SK-N-MC (cell line): ENCODE results near the gene DNAJC17.

Experiments
- DNase-seq: peaks from one replicate; pipeline ENCODE4 v3.0.0-alpha.2; 2011; ENCODE audit warnings: low read depth, low spot score
- H3K27ac ChIP-seq: fragments of 200-600 bp; sonication (generic); 2 replicates; pipeline ENCODE4 v1.5.1; 2016; ENCODE audit warnings: mixed run types
- H3K36me3 ChIP-seq: fragments of 200-600 bp; sonication (generic); 2 replicates; pipeline ENCODE4 v1.6.1; 2017; ENCODE audit warnings: antibody characterized with exemption, low read length, mixed read lengths; ENCODE audit not compliant: insufficient read depth
- H3K4me3 ChIP-seq: fragments of 200-600 bp; sonication (generic); 2 replicates; pipeline ENCODE4 v1.5.1; 2016
- H3K9ac ChIP-seq: fragments of 200-600 bp; sonication (generic); 2 replicates; pipeline ENCODE4 v1.8.0; 2017; ENCODE audit warnings: mixed run types, mixed read lengths; ENCODE audit not compliant: insufficient read length
- H3K9me3 ChIP-seq: fragments of 200-600 bp; sonication (generic); 2 replicates; pipeline ENCODE4 v1.6.1; 2017; ENCODE audit warnings: low read depth, mild to moderate bottlenecking, antibody characterized with exemption, low read length, moderate library complexity, mixed read lengths
- EZH2 ChIP-seq: fragments of 200-600 bp; sonication (generic); IDR thresholded peaks from one replicate; pipeline ENCODE4 v1.6.1; 2017; ENCODE audit warnings: antibody characterized with exemption
- FOXP2 ChIP-seq: optimal IDR thresholded peaks from 2 replicates; pipeline ENCODE3; 2011; ENCODE audit warnings: mild to moderate bottlenecking, moderate library complexity; ENCODE audit not compliant: insufficient read depth; ENCODE audit errors: extremely low read length, control extremely low read depth
- POLR2AphosphoS5 ChIP-seq: IDR thresholded peaks from 2 replicates; pipeline ENCODE4 v1.6.1; 2012; ENCODE audit warnings: mild to moderate bottlenecking, low read depth, low read length, borderline replicate concordance

The DNAJC17 gene

GRCh38 chr15:40803688-40804087 lies 3.6 kb downstream of the DNAJC17 start:
- TF ChIP-seq POLR2AphosphoS5 (no peak), EZH2 (no peak), FOXP2 (no peak)
- Histone ChIP-seq H3K4me3 (no peak overlapping the region), H3K27ac (no peak overlapping the region), H3K36me3 (no peaks in the 10 kb centered on the region), H3K9me3 (no peaks in the 10 kb centered on the region), H3K9ac (no peak overlapping the region)
- no peak for DNase-seq

GRCh38 chr15:40803076-40803475 lies 4.2 kb downstream of the DNAJC17 start:
- no peak for TF ChIP-seq POLR2AphosphoS5

GRCh38 chr15:40799523-40799922 lies 7.8 kb downstream of the DNAJC17 start:
- DNase-seq = no peak
- TF ChIP-seq FOXP2 (no peak), POLR2AphosphoS5 (no peak), EZH2 (no peak)
- H3K36me3 ChIP-seq = no peaks in the 10 kb centered on the region
- no peak overlapping the region for H3K9ac ChIP-seq
- H3K27ac ChIP-seq = no peak overlapping the region
- no peaks in the 10 kb centered on the region for H3K9me3 ChIP-seq
- H3K4me3 ChIP-seq = no peak overlapping the region

More at GRCh38 chr15:40803076-40803475, 4.2 kb downstream of the DNAJC17 start:
- no peaks in the 10 kb centered on the region for H3K9me3 ChIP-seq
- no peaks in the 10 kb centered on the region for H3K36me3 ChIP-seq
- no peak overlapping the region for H3K27ac ChIP-seq
- DNase-seq = no peak
- no peak overlapping the region for H3K4me3 ChIP-seq
- H3K9ac ChIP-seq = no peak overlapping the region

- H3K36me3 ChIP-seq = 0 out of 2 replicates have a peak, but pooled peaks cover 5% of the 10 kb centered on the region
- no peak for DNase-seq
- TF ChIP-seq POLR2AphosphoS5 (no peak), FOXP2 (no peak), EZH2 (no peak)
- H3K9ac ChIP-seq = no peak overlapping the region
- H3K4me3 ChIP-seq = no peak overlapping the region
- H3K27ac ChIP-seq = 0 out of 2 replicates have a peak overlapping the region, but pooled peaks have one; percentile 26
- H3K9me3 ChIP-seq = no peaks in the 10 kb centered on the region
Observed at GRCh38 chr15:40796512-40796911, 10.8 kb downstream of the DNAJC17 start.

GRCh38 chr15:40796041-40796440 lies 11.2 kb downstream of the DNAJC17 start:
- 0 out of 2 replicates have a peak overlapping the region, but pooled peaks have one; percentile 26 for H3K27ac ChIP-seq
- no peaks in the 10 kb centered on the region for H3K9me3 ChIP-seq
- DNase-seq = no peak
- H3K36me3 ChIP-seq = 0 out of 2 replicates have a peak, but pooled peaks cover 5% of the 10 kb centered on the region
- no peak overlapping the region for H3K9ac ChIP-seq
- TF ChIP-seq POLR2AphosphoS5 = no peak
- H3K4me3 ChIP-seq = no peak overlapping the region

GRCh38 chr15:40793216-40793989 lies 13.9 kb downstream of the DNAJC17 start:
- Histone ChIP-seq H3K9ac (no peak overlapping the region), H3K4me3 (no peak overlapping the region), H3K27ac (no peak overlapping the region), H3K36me3 (0 out of 2 replicates have a peak, but pooled peaks cover 5% of the 10 kb centered on the region), H3K9me3 (no peaks in the 10 kb centered on the region)
- DNase-seq = no peak
- TF ChIP-seq POLR2AphosphoS5 (no peak), EZH2 (no peak), FOXP2 (no peak)

- no peak overlapping the region for H3K9ac ChIP-seq
Observed at GRCh38 chr15:40792394-40792793, 14.9 kb downstream of the DNAJC17 start.

GRCh38 chr15:40790718-40791117 lies 16.6 kb downstream of the DNAJC17 start:
- Histone ChIP-seq H3K27ac (no peak overlapping the region), H3K36me3 (0 out of 2 replicates have a peak, but pooled peaks cover 5% of the 10 kb centered on the region), H3K4me3 (no peak overlapping the region), H3K9ac (no peak overlapping the region), H3K9me3 (no peaks in the 10 kb centered on the region)
- DNase-seq = no peak
- TF ChIP-seq EZH2 = no peak
- TF ChIP-seq POLR2AphosphoS5 = no peak
- TF ChIP-seq FOXP2 = no peak

More at GRCh38 chr15:40792394-40792793, 14.9 kb downstream of the DNAJC17 start:
- H3K36me3 ChIP-seq = 0 out of 2 replicates have a peak, but pooled peaks cover 5% of the 10 kb centered on the region
- no peak overlapping the region for H3K27ac ChIP-seq
- H3K9me3 ChIP-seq = no peaks in the 10 kb centered on the region
- H3K4me3 ChIP-seq = no peak overlapping the region
- no peak for DNase-seq
- TF ChIP-seq EZH2 (no peak), POLR2AphosphoS5 (no peak), FOXP2 (no peak)
